ENCODE measurements around the gene KANK4.

DNA sequence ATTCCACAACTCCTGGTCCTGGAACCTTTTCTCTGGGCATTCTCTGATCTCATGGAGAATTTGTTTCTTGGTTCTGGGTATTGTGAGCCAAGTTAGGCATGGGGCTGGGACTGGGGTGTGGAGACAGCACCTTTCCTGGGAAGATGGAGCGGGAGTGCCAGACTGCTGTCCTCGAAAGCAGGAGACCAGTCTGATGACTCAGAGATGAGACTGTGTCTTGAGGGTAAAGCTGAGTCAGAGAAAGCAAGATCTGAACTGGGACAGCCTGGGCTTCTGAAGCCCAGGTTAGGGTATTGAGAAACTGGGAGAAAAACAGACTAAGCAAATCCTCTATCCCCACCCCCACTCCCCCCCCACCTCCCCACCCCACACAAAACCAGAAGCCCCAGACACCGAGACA lies 2.2 kb upstream of the KANK4 start:
- TF ChIP-seq, protein P1, sequence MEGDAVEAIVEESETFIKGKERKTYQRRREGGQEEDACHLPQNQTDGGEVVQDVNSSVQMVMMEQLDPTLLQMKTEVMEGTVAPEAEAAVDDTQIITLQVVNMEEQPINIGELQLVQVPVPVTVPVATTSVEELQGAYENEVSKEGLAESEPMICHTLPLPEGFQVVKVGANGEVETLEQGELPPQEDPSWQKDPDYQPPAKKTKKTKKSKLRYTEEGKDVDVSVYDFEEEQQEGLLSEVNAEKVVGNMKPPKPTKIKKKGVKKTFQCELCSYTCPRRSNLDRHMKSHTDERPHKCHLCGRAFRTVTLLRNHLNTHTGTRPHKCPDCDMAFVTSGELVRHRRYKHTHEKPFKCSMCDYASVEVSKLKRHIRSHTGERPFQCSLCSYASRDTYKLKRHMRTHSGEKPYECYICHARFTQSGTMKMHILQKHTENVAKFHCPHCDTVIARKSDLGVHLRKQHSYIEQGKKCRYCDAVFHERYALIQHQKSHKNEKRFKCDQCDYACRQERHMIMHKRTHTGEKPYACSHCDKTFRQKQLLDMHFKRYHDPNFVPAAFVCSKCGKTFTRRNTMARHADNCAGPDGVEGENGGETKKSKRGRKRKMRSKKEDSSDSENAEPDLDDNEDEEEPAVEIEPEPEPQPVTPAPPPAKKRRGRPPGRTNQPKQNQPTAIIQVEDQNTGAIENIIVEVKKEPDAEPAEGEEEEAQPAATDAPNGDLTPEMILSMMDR (IDR thresholded peaks at IDR 0.05; ENCODE audit: insufficient read depth, low read length, poor library complexity, severe bottlenecking), result no peak
- no peak for TF ChIP-seq EZH2phosphoT487 (conservative IDR thresholded peaks at IDR 0.05; ENCODE audit: low read length)

Measured in SU-DHL-6 (cell line).